CD4-positive, alpha-beta T cell treated with Interleukin-6 at 100 ng/mL for 8 hours (primary cell): ENCODE results near the gene TIGD6.
A peak's percentile ranks its signal among the peaks of the same experiment; 100 is the strongest.
"Not testable (repeated sequence)": the region's sequence is repeated elsewhere in the genome, so short reads cannot be mapped to it uniquely, and the experiment has no call there.

Experiments used
- DNase-seq: peaks from one replicate; pipeline ENCODE4 v3.0.0-alpha.2; 2020; ENCODE audit warnings: mixed read lengths, low spot score

Gene TIGD6

DNA sequence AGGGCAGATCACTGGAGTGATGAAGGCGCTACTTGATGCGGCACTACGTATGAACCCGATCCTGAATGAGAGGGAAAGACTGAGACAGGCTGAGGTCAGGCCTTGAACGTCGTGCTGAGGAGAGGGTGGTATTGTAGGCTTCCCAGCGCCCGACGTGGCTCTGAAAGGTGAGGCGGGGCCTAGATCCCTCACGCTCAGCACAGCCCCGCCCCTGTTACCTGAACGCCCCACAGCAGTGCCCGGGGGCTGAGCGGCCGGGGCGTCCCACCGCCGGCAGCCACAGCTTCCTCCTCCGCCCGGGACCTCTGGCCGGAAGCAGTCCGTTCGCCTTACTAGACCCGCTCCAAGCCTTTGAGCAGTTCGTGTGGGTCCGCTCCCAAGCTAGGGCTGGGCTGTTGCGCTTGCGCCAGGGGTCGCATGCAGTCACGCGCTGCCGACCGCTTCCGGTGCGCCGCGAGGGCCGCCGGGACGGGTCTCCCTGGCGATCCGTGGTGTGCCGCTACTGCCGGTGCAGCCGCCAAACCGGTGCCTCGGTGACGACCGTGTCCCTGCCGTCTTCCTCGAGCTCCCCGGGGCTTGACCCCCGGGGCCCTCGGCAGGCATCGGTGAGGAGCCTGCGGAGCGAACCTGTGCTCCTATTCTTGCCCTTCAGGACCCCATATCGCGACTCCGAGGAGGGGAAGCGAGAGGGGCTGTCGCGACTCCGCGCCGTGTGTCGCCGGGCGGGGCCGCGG, at the start of gene TIGD6, which contains the start of gene HMGXB3:
Gene TIGD6 (minus strand): TSS at position 399 of the 734 bp plus-strand sequence. CDS start 4,306 bp downstream, outside the sequence.
Gene HMGXB3 (plus strand): TSS at position 484 of the 734 bp plus-strand sequence. CDS start 4,114 bp downstream, outside the sequence.
- peak; percentile 82 for DNase-seq

DNA sequence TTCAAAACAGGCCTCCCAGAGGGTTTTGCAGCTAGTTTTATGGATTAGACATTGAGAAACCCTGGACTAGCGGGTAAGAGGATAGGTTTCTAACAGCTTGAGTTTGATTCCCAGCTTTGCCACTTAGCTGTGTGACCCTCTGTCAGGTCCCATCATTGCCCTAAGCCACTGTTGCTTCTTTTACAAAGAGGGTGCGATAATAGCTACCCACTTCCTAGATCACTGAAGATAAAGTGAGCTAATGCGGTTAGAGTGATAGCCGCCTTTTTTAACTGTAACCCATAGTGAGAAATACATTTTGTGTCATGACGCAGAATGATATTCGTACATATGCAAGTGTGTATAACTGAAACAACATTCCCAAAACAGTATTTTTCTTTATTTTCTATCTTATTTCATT, 45.6 kb upstream of the TIGD6 start:
- DNase-seq = no peak

DNA sequence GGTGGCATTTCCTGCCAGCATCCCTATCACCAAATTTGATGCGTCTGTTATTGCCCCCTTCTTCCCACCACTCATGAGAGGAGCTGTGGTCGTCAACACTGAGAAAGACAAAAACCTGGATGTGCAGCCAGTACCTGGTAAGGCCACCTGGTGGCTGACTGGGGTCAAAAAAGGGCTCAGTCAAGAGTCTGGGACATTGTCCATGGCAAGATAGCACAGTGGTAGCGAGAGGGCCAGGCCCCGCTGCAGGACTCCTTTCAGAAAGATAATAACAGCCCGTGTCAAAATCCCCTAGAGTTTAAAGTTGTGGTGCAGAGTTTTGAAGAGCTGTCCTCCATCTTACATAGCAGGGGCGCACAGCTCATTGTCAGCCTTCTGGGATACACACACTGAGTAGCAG, 45.1 kb upstream of the TIGD6 start:
- no peak for DNase-seq

DNA sequence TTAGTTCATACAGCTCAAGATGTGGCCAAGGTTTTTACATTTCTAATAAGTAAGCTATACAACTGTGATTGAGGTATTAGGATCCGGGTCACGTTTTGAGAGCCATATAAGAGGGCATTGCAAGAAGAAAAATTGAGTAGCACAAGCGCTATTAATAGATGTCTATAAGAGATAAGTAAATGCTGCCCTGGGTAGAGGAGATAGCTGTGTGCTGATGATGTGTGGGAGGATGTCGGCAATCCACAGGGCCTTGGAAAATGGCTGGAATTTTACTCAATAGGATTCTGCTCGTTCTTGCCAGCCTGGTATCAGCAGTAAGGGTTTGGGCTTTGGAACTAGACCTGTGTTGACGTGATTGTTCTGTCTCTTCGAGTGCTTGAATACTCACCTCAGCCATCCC, 44.3 kb upstream of the TIGD6 start:
- DNase-seq = no peak

DNA sequence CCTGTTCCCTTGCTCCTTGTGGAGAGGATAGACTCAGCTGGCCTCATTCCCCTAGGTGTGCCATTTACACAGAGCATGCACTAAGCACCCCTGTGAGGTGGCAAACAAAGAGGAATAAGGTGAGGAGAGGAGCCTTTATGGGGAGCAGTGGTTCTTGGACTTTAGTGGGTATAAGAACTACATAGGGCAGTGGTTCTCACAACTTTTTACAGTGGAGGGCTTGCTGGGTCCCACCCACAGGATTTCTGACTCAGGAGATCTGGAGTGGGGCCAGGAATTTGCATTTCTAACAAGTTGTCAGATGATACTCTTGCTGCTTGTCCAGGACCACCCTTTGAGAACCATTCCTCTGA, 43.9 kb upstream of the TIGD6 start:
- DNase-seq = no peak

DNA sequence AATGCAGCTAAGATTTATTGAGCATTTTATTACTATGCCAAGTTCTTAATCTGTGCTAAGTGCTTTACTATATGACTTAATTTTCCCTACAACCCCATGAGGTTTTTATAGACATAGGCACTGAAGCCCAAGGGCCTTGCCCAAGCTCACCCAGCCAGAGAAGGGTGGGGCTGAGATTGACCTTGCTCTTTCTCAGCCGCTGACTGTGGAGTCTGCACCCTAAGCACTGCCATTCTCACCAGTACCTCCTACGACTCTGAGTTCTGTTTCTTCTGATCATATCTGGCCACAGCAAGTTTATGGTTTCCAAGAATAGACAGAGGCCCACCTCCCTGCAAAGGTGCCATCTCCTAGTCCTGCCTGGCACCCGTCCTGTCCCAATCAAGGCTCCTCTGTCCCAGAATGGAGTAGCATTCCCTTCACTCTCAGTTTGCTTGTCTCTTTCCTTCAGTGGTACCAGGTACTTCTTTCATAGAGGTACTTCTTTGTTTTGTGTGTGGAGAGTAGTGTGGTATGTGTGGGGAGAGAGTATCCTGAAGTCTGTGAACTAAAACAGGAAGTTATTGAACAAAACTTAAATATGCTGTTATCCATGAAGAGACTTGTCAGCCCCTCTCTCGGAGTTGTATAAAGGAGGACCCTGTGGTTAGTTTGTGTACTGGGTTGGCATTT, 43.3 kb upstream of the TIGD6 start:
- DNase-seq = no peak

DNA sequence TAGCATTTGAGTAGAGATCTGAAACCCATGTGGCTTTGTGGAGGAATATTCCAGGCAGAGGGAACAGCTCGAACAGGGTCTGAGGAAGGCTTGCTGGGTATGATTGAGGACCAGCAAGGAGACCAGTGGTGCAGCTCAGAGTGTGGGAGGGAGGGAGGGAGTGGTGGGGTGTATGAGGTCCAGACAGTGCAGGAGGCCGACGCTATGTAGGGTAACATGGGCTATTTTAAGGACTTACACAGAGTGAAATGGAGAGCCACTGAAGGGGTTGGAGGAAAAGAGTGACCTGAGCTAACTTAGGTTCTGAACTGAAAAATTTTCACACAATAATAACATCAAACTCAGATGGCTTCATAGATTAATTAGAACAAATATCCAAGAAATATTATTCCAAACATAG, 42.0 kb upstream of the TIGD6 start:
- DNase-seq = no peak

DNA sequence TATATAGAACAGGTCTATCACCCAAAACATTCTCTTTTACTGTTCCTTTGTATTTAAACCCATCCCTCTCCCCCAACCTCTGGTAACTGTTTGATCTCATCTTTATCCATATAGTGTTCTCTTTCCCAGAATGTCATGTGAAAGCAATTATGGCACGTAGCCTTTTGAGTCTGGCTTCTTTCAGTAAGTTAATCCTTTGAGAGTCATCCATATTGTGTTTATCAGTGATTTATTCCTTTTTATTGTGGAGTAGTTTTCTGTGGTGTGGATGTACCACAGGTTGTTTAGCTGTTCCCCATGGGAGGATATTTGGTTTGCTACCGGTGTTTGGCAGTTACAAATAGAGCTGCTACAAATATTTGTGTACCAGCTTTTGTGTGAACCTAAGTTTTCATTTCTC, 38.1 kb upstream of the TIGD6 start:
- DNase-seq = no peak

DNA sequence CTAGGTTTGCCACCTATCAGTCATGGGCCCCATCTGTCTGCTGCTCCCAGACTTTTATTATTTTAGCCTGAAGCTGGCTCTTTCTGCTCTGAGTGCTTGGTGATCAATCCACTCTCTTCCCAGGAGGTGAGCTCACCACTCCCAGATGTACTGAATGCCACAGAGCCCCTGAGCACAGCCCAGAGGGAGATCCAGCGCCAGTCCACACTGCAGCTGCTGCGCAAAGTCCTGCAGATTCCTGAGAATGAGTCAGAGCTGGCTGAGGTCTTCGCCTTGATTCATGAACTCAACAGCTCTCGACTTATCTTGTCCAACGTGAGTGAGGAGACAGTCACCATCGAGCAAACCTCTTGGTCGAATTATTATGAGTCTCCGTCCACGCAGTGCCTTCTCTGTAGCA, 36.1 kb upstream of the TIGD6 start:
- DNase-seq = no peak

DNA sequence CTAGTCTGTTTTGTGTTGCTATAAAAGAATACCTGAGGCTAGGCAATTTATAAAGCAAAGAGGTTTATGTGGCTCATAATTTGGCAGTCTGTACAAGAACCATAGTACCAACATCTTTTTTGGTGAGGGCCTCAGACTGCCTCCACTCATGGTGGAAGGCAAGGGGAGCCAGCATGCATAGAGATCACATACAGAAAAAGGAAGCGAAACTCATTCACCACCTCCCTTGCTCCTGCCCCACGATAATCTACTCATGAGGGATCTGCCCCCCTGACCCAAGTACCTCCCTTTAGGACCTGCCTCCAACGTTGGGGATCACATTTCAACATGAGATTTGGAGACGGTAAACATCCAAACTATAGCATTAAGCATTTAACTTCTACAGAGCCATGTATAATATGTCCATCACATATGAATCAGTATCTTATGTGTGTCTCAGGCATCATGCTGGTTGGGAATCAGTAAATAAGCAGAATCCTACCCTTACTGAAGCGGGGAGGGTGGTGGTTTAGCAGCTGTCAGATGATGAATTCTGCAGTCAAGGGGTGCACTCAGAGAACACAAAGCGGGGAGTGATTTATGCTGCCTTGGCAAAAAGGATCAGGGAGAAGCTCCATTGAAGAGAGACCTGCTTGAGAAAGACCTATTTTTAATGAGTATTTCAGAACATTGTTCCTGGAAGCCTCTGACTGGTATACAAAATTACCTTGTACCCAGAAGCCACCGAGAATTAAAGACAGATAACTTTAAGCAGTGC, 34.9 kb upstream of the TIGD6 start:
- DNase-seq = no peak

DNA sequence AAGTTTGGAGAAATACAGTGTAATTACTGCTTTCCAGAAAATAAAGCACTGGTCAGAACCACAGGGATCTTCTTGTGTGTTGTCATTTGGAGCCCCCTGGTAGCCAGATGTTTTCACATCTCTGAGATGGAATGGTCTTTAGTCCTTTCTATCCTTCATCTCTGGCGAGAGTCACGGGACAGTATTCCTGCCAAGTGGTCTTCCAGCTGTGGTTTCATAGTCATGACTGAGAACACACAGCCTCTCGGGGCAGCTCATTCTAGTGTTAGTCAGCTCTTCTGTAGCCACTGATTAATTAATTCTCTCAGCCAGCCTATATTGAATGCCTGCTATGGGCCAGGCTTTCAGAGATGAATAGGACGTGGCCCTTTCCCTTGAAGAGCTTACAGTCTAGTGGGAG, 34.2 kb upstream of the TIGD6 start:
- DNase-seq = no peak

DNA sequence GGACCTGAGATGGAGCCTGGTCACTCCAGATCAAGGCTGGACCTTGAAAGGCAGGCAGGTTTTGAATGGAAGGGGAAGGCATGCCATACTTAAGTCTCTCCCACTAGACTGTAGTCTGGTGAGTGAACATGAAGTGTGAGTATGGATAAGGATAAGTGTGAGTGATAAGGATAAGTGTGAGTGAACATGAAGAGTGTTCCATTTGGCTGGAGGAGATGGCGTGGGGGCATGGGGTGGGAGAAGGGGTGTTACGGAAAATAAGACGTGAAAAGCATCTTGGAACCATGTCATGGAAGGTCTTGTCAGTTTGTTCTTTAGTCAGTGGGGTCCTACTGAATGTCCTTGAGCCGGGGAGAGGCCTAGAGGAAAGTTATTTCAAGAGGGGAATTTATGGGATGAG, 32.9 kb upstream of the TIGD6 start:
- DNase-seq = no peak

DNA sequence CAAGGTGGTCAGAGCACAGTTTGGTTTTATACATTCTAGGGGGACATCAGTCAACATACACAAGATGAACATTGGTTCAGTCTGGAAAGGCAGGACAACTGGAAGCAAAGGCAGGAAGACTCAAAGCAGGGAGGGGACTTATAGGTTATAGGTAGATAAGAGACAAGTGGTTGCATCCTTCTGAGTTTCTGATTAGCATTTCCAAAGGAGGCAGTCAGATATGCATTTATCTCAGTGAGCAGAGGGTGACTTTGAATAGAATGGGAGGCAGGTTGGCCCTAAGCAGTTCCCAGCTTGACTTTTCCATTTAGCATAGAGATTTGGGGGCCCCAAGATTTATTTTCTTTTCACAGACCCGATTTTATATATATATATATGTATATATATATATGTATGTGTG, 27.6 kb upstream of the TIGD6 start:
- not testable (repeated sequence) for DNase-seq

DNA sequence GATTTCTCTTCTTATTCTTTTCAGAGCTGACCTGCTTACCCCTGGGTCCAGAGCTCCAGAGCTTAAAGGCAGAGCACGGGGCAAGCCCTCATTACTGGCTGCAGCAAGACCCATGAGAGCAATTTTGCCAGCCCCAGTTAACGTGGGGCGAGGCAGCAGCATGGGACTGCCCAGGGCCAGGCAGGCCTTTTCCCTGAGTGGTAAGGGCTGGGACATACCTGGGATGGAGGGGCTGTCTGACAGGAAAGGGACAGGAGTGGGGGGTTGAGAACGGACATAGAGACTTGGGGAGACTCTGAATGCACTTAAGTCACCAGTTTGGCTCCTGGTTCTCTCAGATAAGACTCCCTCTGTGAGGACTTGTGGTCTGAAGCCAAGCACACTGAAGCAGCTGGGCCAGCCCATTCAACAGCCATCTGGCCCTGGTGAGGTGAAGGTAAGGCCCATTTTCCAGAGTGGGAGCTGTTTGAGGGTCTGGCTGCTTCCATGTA, 26.3 kb upstream of the TIGD6 start:
- DNase-seq = no peak

DNA sequence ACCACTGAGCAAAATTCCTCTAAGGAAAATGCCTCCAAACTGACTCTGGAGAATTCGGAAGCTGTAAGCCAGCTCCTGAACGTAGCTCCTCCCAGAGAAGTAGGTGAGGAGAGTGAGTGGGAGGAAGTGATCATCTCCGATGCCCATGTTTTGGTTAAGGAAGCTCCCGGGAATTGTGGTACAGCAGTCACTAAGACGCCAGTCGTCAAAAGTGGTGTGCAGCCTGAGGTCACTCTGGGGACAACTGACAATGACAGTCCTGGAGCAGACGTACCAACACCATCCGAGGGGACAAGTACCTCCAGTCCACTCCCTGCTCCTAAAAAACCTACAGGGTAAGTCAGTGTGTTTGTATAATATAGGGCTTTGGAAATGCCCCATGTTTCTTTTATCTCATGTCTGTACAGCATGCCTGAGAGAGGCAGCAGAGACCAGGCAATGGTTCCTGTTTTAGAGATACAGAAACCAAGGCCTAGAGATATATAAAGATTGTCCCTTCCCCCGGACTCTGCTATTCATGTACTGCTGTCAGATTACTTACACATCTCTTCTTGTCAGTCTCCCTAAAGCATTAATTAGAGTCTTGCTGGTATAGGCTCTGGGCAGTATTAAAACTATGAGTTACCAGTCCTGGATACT, 24.0 kb upstream of the TIGD6 start:
- no peak for DNase-seq

DNA sequence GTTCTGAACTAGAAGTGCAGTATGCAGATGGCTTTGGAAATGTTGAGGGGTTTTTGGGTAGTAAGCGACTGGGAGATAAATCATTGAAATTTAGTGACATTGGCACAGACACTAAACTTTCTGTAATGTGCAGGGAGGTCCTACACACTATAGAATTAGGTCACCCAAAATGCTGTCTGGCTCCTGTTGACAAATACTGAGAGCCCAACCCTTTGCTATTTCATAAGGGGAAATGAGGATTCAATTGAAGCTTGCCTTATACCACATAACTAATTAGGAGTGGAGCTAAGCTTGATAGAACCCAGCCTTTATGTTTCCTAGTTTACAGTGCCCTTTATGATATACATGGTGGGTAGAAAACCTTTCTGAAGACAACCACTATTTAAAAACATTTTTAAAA, 22.7 kb upstream of the TIGD6 start:
- DNase-seq = no peak

DNA sequence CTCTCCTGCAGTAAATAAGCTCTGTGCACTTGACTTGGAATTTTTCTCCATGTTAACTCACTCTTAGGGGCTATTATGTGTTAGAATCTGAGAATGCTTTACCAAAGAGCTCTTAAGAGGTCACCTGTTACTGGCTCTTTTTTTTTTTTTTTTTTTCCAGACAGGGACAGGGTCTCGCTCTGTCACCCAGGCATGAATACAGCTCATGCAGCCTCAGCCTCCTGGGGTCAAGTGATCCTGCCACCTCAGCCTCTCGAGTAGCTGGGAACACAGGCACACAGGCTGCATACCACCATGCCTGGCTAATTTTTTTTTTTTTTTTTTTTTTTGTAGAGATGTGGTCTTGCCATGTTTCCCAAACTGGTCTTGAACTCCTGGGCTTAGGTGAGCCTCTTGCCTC, 22.2 kb upstream of the TIGD6 start:
- no peak for DNase-seq

DNA sequence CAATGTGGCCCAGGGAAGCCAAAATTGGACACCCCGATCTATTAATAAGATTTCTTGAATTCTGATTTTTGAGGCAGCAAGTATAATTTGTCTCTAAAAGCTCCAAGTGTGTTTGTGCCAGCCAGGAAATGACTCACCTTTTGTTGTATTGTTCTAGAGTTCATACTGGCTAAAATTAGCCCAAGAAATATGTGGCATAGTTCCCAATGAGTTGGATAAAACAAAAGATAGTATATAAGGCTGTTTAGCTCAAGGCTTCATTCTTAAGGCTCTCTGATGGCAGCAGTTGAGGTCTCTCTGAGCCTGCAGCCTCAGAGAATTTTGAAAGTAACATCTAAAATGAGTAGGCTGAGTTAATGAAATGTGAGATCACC, 21.7 kb upstream of the TIGD6 start:
- DNase-seq = no peak

DNA sequence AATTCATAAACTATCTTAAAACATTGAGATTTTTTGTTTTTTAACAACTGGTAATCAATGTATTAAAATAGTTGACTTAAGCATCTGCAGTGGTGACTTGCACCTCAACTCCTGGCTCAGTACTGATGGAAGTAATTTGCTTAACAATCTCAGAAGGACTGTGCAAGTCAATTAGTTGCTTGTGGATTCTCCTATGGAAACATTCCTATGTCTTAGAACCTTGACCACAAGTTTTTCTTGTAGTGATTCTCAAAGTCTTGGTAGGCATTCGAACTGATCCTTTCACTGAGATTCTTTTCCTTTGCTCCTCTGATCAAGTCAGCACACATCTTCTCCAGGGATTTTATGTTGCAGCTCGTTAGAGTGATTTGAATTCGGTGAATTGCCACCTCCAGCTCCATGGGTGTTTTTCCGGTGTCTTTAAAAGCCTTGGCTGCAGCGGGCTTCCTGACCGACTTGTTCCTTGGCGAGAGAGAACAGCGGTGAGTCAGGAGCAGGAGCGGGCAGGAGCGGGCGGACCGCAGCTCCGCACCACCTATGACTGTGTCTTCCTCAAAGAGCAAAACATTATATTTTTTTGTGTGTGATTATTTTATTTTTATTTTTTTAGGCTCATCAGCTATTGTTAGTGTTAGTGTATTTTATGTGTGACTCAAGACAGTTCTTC, 21.2 kb upstream of the TIGD6 start:
- DNase-seq = no peak

DNA sequence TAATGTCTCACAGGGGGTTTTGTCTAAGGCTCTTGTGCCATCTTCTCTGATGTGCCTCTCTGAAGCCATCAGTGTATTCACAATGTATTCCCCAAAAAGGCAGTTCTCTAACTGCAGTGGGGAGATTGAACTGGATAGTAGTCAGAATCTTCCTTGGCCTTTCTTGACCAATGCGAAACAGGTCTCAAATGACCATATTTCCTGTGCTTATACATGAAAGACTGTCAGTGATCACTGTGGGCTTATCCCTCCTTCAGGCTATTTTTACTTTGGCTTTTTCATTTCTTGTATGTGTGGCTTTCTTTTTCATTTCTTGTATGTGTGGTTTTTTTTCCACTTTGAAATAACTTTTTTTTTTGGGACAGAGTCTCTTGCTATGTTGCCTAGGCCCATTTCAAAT, 19.8 kb upstream of the TIGD6 start:
- no peak for DNase-seq

DNA sequence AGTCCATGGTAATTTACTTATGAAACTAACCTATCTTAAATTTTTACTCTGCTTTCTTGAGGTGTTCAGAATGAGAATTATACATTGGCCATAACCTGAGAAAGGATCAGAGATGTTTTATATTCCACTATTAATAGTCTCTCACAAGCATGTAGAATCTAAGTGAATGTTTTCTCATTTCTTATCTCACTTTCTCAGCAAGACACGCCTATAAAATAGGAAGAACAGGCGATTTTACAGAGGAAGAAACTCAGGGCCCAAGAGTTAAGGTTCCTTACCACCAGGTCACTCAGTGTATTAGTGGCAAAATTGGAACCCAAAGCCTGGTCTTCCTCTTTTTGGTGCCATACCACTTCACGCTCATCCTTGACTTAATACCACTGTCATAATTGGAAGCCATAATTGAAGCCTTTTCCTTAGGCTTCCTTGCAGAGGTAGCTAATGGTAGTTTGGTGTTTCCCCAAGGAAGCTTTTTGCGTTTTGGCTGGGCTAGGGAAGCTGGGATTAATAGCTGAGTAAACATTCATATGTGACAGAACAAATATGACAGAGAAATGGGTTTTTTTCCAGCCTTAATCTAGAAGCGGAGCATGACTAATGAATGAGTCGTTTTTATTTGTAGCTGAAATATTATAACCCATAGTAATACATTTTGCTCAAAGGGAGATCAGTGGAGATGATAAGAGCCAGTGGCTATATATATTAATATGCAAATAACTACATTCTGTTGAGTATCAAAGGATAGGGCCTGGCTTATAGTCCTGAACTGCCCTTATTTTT, 17.0 kb upstream of the TIGD6 start:
- no peak for DNase-seq
